ENCODE results near the gene TSSK6.

Gene TSSK6

GRCh38 chr19:19544257-19544953, 29.1 kb upstream of the TSSK6 start:
- TF ChIP-seq USF1 (IDR thresholded peaks at IDR 0.05) (no peak), EGR1 (IDR thresholded peaks at IDR 0.05) (no peak), TAF1 (IDR thresholded peaks at IDR 0.05; ENCODE audit: low read depth) (no peak), ZBTB7A (IDR thresholded peaks at IDR 0.05; ENCODE audit: low read depth) (no peak), NFIC (IDR thresholded peaks at IDR 0.05) (no peak), YY1 (IDR thresholded peaks at IDR 0.05; ENCODE audit: low read depth) (no peak), TEAD4 (IDR thresholded peaks at IDR 0.05) (no peak), REST (IDR thresholded peaks at IDR 0.05; ENCODE audit: low read depth) (no peak), TCF12 (IDR thresholded peaks at IDR 0.05; ENCODE audit: low read depth) (no peak), MAX (IDR thresholded peaks at IDR 0.05) (no peak), CEBPB (IDR thresholded peaks at IDR 0.05) (no peak), RAD21 (IDR thresholded peaks at IDR 0.05; ENCODE audit: low read depth) (no peak), EP300 (IDR thresholded peaks at IDR 0.05; ENCODE audit: borderline replicate concordance) (no peak), FOXM1 (IDR thresholded peaks at IDR 0.05; ENCODE audit: borderline replicate concordance, low read depth) (no peak)

GRCh38 chr19:19543640-19544039, 28.3 kb upstream of the TSSK6 start:
- TF ChIP-seq TAF1 (IDR thresholded peaks at IDR 0.05; ENCODE audit: low read depth) (no peak), CREB1 (IDR thresholded peaks at IDR 0.05; ENCODE audit: low read depth) (no peak), CEBPB (IDR thresholded peaks at IDR 0.05) (no peak), RAD21 (IDR thresholded peaks at IDR 0.05; ENCODE audit: low read depth) (no peak), FOXM1 (IDR thresholded peaks at IDR 0.05; ENCODE audit: borderline replicate concordance, low read depth) (no peak), EGR1 (IDR thresholded peaks at IDR 0.05) (no peak), TEAD4 (IDR thresholded peaks at IDR 0.05) (no peak), USF1 (IDR thresholded peaks at IDR 0.05) (no peak), TCF12 (IDR thresholded peaks at IDR 0.05; ENCODE audit: low read depth) (no peak), ZBTB7A (IDR thresholded peaks at IDR 0.05; ENCODE audit: low read depth) (no peak), MAX (IDR thresholded peaks at IDR 0.05) (no peak), REST (IDR thresholded peaks at IDR 0.05; ENCODE audit: low read depth) (no peak), NFIC (IDR thresholded peaks at IDR 0.05) (no peak), YY1 (IDR thresholded peaks at IDR 0.05; ENCODE audit: low read depth) (no peak), EP300 (IDR thresholded peaks at IDR 0.05; ENCODE audit: borderline replicate concordance) (no peak)

- TF ChIP-seq EGR1 (IDR thresholded peaks at IDR 0.05) (no peak), YY1 (IDR thresholded peaks at IDR 0.05; ENCODE audit: low read depth) (no peak), CREB1 (IDR thresholded peaks at IDR 0.05; ENCODE audit: low read depth) (no peak), ZBTB7A (IDR thresholded peaks at IDR 0.05; ENCODE audit: low read depth) (no peak), EP300 (IDR thresholded peaks at IDR 0.05; ENCODE audit: borderline replicate concordance) (no peak), FOXM1 (IDR thresholded peaks at IDR 0.05; ENCODE audit: borderline replicate concordance, low read depth) (no peak), CEBPB (IDR thresholded peaks at IDR 0.05) (no peak), TCF12 (IDR thresholded peaks at IDR 0.05; ENCODE audit: low read depth) (no peak), MAX (IDR thresholded peaks at IDR 0.05) (no peak), NFIC (IDR thresholded peaks at IDR 0.05) (no peak), RAD21 (IDR thresholded peaks at IDR 0.05; ENCODE audit: low read depth) (no peak), TAF1 (IDR thresholded peaks at IDR 0.05; ENCODE audit: low read depth) (no peak), REST (IDR thresholded peaks at IDR 0.05; ENCODE audit: low read depth) (no peak), TEAD4 (IDR thresholded peaks at IDR 0.05) (no peak), USF1 (IDR thresholded peaks at IDR 0.05) (no peak)
These were observed 27.8 kb upstream of the TSSK6 start for GRCh38 chr19:19543101-19543500.

All from Ishikawa (cell line).